HG03439 (cell line): ENCODE data around the gene PITPNM3.

ENCODE experiments used
- ATAC-seq: cut with Tn5 transposase; IDR thresholded peaks from one replicate; pipeline ENCODE4 v1.9.1; 2021; ENCODE audit warnings: mild to moderate bottlenecking, moderate library complexity; ENCODE audit not compliant: unreplicated experiment

Gene PITPNM3

DNA sequence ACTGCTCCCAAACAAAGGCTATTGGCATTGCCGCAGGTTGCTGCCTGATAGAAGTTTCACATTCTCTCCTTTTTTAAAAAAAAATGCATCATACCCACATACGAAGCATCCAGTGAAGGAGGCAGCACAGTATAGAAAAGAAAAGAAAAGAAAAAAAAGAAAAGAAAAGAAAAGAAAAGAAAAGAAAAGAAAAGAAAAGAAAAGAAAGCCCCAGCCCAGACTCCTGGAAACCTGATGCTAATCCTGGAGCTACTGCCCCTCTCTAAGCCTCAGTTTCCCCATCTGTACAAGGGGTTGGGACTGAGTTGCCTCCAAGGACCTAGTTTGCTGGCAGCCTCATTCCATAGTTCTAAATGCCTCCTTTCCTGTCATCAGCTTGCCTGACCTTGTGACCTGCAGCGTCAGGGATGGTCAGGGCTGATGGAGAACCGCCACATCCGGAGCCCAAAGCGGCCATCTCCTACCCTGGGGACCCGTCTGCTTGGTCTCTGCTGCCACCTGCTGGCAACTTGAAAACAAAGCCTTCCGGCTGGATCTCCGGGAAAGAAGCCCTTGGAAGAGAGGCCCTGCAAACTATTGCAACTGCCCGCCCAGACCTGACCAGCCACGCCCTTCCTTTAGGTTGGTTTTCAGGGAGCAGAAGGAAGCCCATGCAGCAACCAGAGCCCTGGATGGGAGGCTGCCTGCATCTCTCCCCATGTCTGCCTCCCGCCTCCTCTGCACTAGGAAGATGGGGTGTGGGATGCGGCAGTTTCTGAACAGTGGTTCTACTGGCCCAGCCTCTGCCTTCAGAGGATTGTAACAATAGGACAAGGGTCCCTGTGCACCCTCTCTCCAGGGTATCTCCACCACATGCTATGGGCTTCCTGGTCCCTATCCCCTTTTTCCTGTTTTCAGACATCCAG lies 134.4 kb downstream of the PITPNM3 start:
- no peak for ATAC-seq

DNA sequence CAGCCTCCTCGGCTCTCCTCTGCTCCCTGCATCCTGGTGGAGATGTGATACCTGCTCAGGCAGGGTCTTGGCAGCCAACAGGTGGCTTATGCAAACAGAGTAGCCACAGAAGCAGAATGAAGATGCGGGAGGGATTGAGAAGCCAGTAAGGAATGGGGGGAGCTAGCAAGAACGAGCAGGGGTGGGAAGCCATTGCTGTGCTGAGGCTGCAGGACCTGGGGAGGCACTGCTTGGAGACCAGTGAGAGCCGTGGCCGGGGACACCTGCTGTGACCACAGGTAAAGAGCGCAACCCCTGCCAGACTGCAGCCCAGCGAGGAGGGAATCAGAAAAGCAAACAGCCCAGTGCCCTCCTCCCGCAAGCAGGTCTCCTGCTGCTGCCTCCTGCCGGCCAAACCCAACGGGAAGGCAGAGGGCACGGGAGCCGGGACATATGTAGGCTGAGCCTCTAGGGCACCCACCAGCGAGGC lies 136.1 kb downstream of the PITPNM3 start:
- no peak for ATAC-seq

DNA sequence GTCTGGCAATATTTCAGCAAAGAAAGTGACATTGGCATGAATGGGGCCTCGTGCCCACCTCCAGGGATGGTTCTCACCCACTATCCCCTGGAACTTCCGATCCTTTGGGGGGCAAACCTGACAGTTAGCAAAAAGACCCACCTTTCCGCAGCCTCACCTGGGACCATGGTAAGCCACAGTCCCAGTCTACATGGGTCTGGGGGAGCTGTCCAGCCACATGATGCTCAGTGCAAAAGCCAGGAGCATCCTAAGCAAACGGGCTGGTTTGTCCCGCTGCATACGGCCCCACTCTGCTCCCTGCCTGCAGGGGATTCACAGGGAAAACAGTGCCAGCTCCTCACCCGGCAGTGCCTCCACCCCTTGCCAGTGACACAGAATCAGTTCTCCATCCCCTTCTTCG lies 140.7 kb downstream of the PITPNM3 start:
- ATAC-seq, result no peak

DNA sequence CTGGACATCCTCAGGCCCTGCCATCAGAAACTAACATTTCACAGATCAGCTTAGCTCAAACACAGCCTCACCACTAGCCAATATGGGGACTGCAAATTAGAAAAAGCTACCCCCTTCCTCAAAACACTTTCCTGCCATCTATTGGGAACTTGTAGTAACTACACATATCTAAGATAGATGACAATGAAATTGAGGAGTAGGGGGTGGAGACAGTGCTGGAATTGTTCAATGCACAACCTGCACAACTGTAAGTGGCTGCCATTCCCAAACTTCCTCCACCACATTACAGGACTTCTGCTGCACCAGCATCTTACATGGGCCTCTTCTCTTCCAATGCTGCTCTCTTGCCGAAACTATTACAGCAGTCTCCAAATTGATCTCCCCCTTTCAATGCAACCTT lies 143.3 kb downstream of the PITPNM3 start:
- no peak for ATAC-seq

DNA sequence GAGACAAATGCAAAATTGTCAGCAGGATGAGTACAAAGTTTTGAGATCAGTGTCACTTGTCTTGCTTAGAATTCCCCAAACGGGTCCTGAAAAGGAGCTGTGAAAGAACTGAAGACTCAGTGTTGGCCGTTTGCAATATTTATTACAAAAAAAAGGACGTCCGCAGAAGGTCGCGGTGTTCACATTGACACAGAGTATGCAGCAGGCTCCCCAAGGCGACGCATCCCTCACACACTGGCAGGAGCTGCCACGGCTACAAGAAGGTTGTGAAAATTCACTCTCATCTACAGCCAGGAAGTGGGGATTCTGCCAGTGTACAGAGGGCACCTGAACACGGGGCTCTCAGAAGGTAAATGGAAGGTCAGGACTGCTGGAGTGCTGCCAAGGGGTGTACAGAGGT lies 147.6 kb downstream of the PITPNM3 start:
- no peak for ATAC-seq

DNA sequence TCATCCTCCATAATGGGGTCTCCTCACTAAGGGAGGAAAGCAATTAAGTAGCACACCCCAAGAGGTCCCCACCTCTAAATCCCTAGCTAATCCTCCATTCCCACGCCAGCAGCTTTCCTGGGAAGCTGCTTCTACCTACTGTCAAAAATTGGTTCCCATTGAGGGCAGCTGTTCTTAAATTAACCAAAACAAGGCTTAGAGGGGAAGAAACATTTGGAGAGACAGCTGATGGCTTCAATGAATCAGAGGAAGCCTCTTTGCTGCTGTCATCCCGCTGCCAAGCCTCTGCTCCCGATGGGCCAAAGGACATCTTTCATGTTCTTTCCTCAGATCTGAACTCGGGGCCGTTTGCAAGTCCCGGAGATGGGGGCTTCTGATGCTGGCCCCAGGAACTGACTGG lies 148.1 kb downstream of the PITPNM3 start:
- no peak for ATAC-seq

DNA sequence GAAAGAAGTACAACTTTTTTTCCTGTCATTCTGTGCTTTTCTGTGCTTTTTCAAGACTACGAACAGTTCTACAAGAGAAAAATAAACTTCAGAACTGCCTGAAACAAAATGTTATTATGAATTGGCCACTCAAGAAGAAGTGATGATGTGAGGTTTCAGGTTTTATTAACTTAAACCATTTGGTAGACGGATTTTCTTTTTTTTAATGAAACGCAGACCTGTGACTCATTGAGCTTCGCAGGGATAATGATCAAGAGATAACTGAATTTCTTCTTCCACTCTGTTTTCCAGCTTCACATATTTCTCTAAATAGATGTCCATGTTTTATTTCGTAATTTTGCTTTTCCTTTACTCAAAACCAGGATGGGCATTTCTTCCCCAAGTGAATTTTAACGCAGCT lies 154.1 kb downstream of the PITPNM3 start:
- ATAC-seq, result no peak
